OCI-LY1 (cell line): ENCODE measurements around the gene MAGI1.

Experiments
- CTCF ChIP-seq: fragments of 200-600 bp; sonication (generic), shearing (Covaris generic); IDR thresholded peaks from 2 replicates; pipeline ENCODE4 v1.5.1; 2017; ENCODE audit warnings: mild to moderate bottlenecking, antibody characterized with exemption, low read length, moderate library complexity, mixed read lengths
- EZH2 ChIP-seq: fragments of 200-600 bp; sonication (generic), shearing (Covaris generic); IDR thresholded peaks from 2 replicates; pipeline ENCODE4 v1.8.0; 2017; ENCODE audit warnings: borderline replicate concordance, mixed run types, mild to moderate bottlenecking, antibody characterized with exemption, low read length, moderate library complexity, mixed read lengths

GRCh38 chr3:65907232-65908130, 131.2 kb downstream of the MAGI1 start:
- TF ChIP-seq CTCF (no peak), EZH2 (no peak)
